ENCODE measurements around the gene RASSF10.

Gene RASSF10

GRCh38 chr11:13008625-13009475 lies at the start of gene RASSF10:
RASSF10 (plus strand) TSS chr11:13009316; CDS start chr11:13009577, 261 bp downstream.
- peak; percentile 20 for DNase-seq

- peak; percentile 26 for DNase-seq
These were observed 47.5 kb upstream of the RASSF10 start for GRCh38 chr11:12961615-12962014.

- no peak for DNase-seq
These were observed 46.8 kb upstream of the RASSF10 start for GRCh38 chr11:12962306-12962705.

- DNase-seq = no peak
These were observed 46.1 kb upstream of the RASSF10 start for GRCh38 chr11:12963051-12963450.

GRCh38 chr11:12963792-12964536 lies 45.2 kb upstream of the RASSF10 start:
- peak; percentile 60 for DNase-seq

- no peak for DNase-seq
These were observed 44.5 kb upstream of the RASSF10 start for GRCh38 chr11:12964650-12965049.

- no peak for DNase-seq
These were observed 43.1 kb upstream of the RASSF10 start for GRCh38 chr11:12966002-12966401.

- no peak for DNase-seq
These were observed 41.0 kb upstream of the RASSF10 start for GRCh38 chr11:12968101-12968500.

GRCh38 chr11:12968826-12969225 lies 40.3 kb upstream of the RASSF10 start:
- DNase-seq = no peak

- no peak for DNase-seq
These were observed 37.2 kb upstream of the RASSF10 start for GRCh38 chr11:12971955-12972354.

- DNase-seq = no peak
These were observed 35.5 kb upstream of the RASSF10 start for GRCh38 chr11:12973528-12974181.

- no peak for DNase-seq
These were observed 33.9 kb upstream of the RASSF10 start for GRCh38 chr11:12975195-12975594.

- DNase-seq = no peak
These were observed 29.0 kb upstream of the RASSF10 start for GRCh38 chr11:12979928-12980689.

- no peak for DNase-seq
These were observed 27.2 kb upstream of the RASSF10 start for GRCh38 chr11:12981676-12982522.

- DNase-seq = no peak
These were observed 25.8 kb upstream of the RASSF10 start for GRCh38 chr11:12983336-12983735.

GRCh38 chr11:12986194-12986898 lies 22.8 kb upstream of the RASSF10 start:
- DNase-seq = no peak

GRCh38 chr11:12989428-12990161 lies 19.5 kb upstream of the RASSF10 start:
- no peak for DNase-seq

GRCh38 chr11:12990162-12990480 lies 19.0 kb upstream of the RASSF10 start:
- no peak for DNase-seq

GRCh38 chr11:12991426-12991825 lies 17.7 kb upstream of the RASSF10 start:
- DNase-seq = no peak

- DNase-seq = no peak
These were observed 15.5 kb upstream of the RASSF10 start for GRCh38 chr11:12993626-12994025.

GRCh38 chr11:12994476-12994875 lies 14.6 kb upstream of the RASSF10 start:
- no peak for DNase-seq
